ENCODE measurements around the gene POLR2A.

GRCh38 chr17:7496470-7497183 lies 12.5 kb downstream of the POLR2A start:
- TF ChIP-seq CTCF (IDR thresholded peaks at IDR 0.05) (no peak), POLR2A (IDR thresholded peaks at IDR 0.05) (no peak)

Data from Peyer's patch (tissue), 4 donors.